Fibroblast of upper back skin (primary cell): Measurements from ENCODE around the gene TCN2.
"Not testable (repeated sequence)": the region's sequence is repeated elsewhere in the genome, so short reads cannot be mapped to it uniquely, and the experiment has no call there.

Experiments used
- DNase-seq: peaks from one replicate; pipeline ENCODE4 v3.0.0-alpha.2; 2013

Gene TCN2

DNA sequence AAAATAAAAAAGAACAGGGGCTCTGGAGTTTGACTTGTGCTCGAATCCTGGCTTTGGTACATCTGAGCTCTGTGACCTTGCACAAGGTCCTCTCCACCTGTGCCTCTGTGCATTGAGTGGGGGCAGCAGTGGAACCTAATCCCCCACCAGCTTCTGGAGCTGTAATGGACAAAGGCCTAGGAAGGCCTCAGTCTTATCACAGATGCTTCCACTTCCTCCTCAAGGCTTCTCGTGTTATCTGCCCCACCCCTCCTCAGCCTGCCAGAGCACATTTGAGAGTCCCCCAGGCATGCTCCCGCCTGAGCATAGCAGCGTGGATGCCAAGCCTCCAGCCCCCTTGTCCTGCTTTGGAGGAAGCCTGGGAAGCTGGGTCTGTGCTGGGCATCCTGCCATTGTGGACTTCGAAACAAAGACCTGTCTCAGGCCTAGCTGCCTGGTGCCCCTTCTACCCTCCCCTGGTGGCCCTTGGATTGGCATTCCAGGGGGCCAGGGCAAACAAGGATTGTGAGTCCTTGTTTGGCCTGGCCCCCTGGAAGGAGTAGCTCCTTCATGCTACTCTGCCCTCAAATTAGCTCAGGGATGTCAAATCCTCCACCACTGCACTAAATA is 43.6 kb downstream of the TCN2 start:
- no peak for DNase-seq

DNA sequence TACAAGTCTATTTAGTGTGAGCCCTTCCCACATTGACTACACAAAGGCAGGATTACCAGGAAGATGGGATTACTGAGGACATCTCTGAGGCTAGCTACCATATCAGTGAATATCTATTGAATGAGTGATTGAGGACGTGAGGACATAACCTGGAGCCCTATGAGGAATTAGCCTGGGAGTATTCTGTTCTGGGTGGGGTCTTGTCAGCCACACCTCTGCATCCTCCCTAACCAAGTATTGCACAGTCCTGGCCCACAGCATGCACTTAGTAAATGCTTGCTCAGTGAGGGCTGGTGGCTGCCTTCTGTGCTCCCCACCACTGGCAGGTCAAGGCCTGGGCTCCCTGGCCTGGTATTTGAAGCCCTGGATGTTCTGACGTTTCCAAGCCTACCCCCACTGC is 45.9 kb downstream of the TCN2 start:
- no peak for DNase-seq

DNA sequence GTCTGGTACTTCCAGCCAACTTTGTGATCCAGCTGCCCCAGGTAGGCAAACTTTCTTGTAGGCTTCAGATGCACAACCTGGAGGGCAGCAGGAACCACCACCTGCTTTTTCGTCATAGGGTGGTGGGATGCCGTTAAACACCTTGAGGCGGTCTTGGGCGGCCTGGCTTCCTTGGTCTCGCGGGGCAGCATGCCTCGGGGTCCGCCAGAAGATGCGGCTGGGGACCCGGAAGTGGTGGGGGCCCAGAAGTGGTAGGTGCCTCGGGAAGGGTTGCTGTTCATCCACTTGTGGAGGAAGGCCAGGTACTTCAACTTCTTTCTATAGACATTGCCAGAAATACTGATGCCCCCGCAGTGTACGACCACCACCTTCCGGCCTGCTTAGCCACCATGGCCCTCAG is 47.4 kb downstream of the TCN2 start:
- DNase-seq: no peak

DNA sequence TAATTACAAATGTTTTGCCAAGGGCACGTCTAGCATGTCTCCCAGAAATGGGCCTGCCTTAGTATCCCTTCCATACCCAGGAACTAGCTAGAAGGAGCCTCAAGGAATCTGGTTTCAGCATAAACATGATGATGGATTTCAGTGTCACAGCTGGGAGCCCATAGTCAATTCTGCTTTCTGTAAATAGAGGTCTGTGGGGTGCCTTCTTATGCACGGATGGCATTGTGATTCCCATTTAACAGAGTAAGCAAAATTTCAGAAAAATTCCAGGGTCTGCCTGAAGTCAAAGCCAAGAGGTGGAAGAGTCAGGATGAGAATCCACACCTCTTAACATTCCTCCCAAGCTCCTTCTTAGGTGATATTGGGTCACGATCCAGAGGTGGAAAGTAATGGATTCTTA is 48.6 kb downstream of the TCN2 start:
- DNase-seq: no peak

DNA sequence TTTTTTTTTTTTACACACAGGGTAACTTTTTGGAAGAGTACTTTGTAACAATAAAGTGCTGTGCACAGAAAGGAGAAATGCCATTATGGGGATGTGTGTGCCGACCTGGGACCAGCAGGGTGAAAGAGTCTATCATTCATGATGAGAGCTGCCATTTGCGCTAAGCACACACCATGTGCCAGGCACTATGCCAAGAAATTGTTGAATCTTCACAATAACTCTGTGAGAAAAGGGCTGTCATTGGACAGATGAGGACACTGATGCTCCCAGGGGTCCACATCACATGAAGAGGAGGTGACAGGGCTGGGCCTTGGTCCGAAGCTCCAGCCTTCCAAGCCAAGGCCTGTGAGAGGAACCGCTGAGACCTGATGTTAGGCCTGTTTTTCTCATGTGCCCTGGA is 55.1 kb downstream of the TCN2 start:
- no peak for DNase-seq

DNA sequence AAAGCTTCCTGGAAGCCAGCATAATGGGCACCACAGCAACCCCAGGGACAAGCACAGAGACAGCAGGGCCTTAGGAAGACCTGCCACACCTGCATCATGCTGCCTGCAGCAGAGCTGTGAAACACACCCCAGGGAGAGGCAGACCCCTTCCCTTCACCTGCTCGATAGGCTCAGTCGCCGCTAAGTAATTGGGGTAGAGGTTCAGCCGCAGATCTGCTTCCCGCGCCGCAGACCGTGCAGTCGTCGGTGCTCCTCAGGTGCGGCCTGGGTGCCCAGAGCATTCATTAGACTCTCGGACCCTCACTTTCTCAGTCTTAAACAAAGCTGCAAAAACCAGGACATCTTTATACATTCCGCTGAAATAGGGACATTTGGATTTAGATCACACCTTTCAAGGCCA is 57.8 kb downstream of the TCN2 start:
- DNase-seq: no peak

DNA sequence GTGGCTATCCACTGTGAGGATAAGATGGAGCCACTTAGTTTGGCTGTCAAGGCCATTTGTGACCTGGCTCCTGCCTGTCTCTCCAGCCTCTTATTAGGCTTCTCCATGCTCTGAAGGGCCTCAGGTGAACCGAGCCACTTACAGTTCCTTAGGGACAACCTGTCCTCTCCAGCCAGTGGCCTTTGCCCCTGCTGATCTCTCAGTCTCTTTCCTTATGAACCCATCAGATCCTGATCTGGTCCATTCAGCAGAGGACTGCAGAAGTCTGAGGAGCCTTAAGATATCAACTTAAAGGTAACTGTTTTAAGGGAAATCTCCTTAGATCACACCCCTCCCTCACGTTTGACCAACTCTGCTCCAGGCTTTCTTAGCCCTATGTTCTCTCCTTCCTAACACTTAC is 58.3 kb downstream of the TCN2 start:
- DNase-seq: no peak

DNA sequence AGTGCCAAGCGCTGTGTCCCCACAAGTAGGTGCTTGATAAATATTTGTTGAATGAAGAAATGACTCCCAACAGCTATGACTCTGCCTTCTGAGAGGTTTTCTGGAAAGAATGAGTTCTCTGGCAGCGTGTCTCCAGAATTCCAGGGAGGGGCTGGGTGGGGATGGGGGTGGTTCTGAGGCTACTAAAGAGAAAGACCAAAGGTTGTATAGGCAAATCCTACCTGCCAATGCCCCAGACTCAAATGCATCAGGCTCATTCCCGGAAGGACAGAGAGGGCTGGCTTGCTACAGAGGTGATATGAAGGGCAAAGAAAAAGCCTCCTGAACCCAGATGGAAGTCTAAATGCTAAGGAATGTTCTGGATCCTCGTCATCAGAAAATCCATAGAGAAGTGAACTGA is 58.8 kb downstream of the TCN2 start:
- no peak for DNase-seq

DNA sequence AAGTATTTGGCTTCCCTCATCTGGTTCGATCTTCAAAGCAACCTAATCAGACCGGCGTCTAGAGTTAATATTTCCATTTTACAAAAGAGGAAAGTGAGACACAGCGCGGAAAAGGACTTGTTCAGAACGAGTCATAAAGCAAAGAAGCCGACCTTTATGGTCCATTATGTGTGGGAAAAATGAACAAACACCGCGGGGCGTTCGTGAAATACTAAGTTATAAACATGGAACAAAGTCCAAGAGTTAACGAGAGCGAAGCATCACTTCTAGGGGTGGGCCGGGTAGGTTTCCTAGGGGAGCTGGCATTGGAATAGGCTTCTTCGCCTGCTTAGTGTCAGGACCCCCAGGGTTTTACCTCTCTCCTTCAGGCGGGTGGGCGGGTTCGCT is 60.1 kb downstream of the TCN2 start:
- DNase-seq: no peak

DNA sequence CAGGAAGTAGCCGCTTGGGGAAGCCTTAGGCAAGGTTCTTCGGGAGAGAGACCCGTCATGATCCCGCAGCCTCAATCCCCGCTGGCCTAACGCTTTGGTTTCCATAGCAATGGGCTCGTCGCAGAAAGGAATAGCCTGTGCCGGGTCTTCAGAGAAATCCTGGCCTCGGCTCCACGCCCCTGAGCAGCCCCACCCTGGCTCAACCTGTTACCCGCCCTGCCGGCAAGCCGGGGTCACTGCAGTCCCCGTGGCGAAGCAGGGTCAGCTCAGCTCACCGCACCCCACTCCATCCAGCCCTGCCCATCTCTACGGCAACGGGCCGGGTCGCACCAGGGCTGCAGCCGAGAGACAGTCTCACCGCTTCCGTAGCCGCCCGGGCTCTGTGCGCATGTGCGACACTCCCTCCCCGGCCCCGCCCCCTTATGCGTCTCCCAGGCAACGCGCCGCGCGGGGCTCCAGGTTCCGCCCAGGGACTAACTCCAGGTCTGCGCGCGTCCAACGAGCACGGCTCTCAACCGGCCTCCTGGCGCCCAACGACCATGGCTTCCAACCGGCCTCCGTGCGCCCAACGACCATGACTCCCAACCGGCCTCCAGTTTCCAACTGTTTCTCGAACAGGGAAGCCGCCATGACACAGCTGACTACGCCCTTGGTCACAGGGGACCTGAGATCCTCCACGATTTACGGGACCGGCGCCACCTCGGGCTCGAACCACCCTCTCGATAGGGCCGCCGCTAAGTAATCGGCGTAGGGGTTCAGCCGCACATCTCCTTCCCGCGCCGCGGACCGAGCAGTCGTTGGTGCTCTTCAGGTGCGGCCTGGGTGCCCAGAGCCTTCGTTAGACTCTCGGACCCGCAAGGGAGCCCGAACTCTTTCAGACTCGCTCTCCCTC is 60.8 kb downstream of the TCN2 start, which contains the start of gene DUSP18:
TSS of gene DUSP18 (minus strand) at position 382 of the 892 bp plus-strand sequence. CDS start 3,872 bp downstream, outside the sequence.
- DNase-seq: peak; percentile 87

DNA sequence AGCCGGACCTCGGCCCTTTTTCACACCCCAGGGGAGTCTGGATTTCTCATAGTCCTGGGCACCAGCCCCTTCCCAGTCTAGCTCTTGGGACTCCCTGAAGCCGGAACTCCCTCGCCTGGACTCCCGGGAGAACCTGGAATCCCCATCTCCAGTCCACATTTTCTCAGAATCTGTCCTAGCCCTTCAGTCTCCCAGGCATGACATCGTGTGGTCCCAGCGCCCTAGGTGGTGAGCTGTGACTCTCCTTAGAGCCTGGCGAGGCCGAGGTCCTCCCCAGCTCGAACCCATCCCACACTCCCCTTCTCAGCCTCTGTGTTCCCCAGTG is 61.4 kb downstream of the TCN2 start:
- DNase-seq: no peak

DNA sequence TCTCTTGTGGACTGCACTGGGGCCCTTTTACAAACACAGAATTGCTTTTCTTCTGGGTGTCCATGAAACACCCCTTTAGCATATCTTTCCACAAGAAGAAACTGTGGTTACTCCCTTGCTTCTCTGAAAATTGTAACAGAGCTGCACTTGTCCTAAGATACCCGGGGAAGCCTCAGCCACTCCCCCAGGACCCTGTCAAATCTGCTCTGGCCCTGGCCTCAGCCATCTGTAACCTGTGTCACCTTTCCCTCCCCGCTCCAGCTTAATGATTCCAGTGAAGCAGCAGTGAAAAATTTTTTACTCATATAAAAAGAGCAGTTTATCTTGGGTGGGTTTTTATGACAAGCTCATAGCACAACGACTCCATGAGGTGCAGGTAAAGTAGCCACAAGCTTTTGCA is 64.1 kb downstream of the TCN2 start:
- DNase-seq: no peak

DNA sequence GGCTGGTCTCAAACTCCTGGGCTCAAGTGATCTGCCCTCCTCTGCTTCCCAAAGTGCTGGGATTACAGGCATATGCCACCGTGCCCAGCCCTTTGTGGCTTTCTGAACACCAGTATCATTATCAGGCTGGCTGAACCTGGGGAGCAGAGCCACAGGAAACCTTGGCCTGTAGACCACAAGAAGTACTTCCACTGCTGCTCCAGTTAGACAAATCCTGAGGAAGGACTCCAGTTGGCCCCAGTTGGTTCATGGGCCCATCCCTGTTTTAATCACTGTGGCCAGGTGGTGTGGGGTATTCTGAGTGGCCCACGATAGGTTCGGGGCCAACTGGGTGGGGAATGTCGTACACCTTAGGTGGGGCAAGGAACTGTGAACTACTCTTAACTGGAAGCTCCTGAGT is 66.2 kb downstream of the TCN2 start:
- no peak for DNase-seq

DNA sequence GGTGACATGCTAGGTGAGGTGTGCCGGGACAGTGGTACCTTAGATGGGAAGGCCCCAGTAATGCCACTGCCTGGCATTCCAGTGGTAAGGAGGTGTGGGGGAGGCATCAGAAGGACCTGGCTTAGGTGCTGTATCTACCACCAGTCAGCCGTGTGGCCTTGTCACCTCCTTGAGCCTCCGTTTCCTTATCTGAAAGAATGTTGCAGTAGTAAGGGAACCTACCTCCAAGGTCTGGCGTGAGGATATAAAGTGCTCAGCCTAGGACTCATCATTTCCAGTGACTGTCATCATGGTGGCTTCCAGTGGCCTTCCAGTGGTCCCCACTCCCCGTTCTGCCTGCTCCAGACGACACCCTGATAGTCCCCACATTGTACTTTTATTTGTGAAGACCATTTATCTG is 67.5 kb downstream of the TCN2 start:
- no peak for DNase-seq

DNA sequence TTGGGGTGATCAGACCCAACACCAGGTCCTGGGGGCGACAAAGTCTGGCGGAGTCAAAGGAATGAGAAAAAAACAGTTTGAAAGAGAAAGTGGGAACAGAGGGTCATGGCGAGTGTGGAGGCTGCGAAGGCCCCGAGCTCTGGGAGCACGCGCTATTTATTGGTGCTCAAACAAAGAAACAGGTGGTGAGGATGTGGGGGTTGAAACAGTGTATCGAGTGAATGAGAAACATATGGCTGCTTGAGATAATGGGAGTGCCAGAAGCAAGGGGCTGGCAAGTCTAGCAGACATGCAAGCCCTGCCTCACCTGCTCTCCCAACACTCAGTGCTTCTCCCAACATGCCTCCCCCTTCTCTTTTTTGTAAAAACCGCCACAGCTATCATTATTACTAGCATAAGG is 68.5 kb downstream of the TCN2 start:
- no peak for DNase-seq

DNA sequence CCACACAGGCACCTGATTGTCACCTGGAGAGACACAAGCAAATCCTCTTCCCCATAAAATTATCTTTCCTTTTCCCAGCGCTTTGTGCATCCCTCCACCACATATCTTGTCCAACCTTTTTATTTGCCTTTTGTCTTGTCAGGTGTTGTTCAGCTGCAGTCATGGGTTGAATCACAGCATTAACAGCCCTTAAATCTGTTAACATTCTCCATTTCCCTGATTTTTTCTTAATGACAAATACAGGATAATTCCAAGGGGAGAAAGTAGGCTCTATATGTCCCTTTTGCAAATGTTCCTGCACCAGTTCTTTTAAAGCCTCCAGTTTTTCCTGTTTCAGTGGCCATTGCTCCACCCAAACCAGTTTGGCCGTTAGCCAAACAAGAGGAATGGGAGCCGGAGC is 69.6 kb downstream of the TCN2 start:
- not testable (repeated sequence) for DNase-seq
